Astrocyte of the cerebellum (primary cell): ENCODE measurements around the gene CLTCL1.
"Not testable (repeated sequence)": the region's sequence is repeated elsewhere in the genome, so short reads cannot be mapped to it uniquely, and the experiment has no call there.

Experiments
- DNase-seq: peaks from one replicate; pipeline ENCODE4 v3.0.0-alpha.2; 2011; ENCODE audit warnings: low read depth
- H3K4me3 ChIP-seq: 2 replicates; pipeline ENCODE4 v1.5.1; 2011; ENCODE audit warnings: mild to moderate bottlenecking, low read depth, low read length, moderate library complexity
- CTCF ChIP-seq: IDR thresholded peaks from 2 replicates; pipeline ENCODE4 v1.5.1; 2012; ENCODE audit warnings: low read length, low read depth, moderate library complexity, mild to moderate bottlenecking; ENCODE audit errors: missing control alignments
- in situ Hi-C: cut with HindIII; loops from 2 replicates; pipeline ENCODE4 v1.10.0; 2017; ENCODE audit warnings: low sequenced_read_pairs

CLTCL1 gene

GRCh38 chr22:19289475-19290161, 1.9 kb downstream of the CLTCL1 start:
- no peak overlapping the region for H3K4me3 ChIP-seq

GRCh38 chr22:19287889-19288288, 3.6 kb downstream of the CLTCL1 start:
- DNase-seq = peak; percentile 68
- no peak overlapping the region for H3K4me3 ChIP-seq
- no peak for TF ChIP-seq CTCF
- in situ Hi-C loops = no loop called here

More at GRCh38 chr22:19289475-19290161, 1.9 kb downstream of the CLTCL1 start:
- no peak for TF ChIP-seq CTCF
- DNase-seq = peak; percentile 82
- in situ Hi-C loops = no loop called here

GRCh38 chr22:19287076-19287707, 4.3 kb downstream of the CLTCL1 start:
- no peak for DNase-seq
- TF ChIP-seq CTCF = no peak
- no peak overlapping the region for H3K4me3 ChIP-seq
- in situ Hi-C loops = no loop called here

- no peak for TF ChIP-seq CTCF
- H3K4me3 ChIP-seq = no peak overlapping the region
Observed at GRCh38 chr22:19285831-19286230, 5.7 kb downstream of the CLTCL1 start.

GRCh38 chr22:19279143-19279542, 12.4 kb downstream of the CLTCL1 start:
- in situ Hi-C loops, DNase-seq, H3K4me3 ChIP-seq: not testable (repeated sequence)

More at GRCh38 chr22:19285831-19286230, 5.7 kb downstream of the CLTCL1 start:
- in situ Hi-C loops = no loop called here
- DNase-seq = no peak

- no peak for DNase-seq
Observed at GRCh38 chr22:19277785-19278184, 13.7 kb downstream of the CLTCL1 start.

More at GRCh38 chr22:19277785-19278184, 13.7 kb downstream of the CLTCL1 start:
- TF ChIP-seq CTCF = no peak
- H3K4me3 ChIP-seq = no peak overlapping the region
- in situ Hi-C loops = no loop called here
